Activated T-cell treated with anti-CD3 and anti-CD28 coated beads for 24 hours (primary cell): Measurements from ENCODE around the gene SLC24A5.

Experiments
- DNase-seq: peaks from one replicate; pipeline ENCODE4 v3.0.0-alpha.2; 2020; ENCODE audit warnings: low read depth

The SLC24A5 gene

GRCh38 chr15:48190932-48191573 lies 70.3 kb downstream of the SLC24A5 start:
- no peak for DNase-seq

GRCh38 chr15:48191574-48192225 lies 70.9 kb downstream of the SLC24A5 start, which contains the start of gene CTXN2:
CTXN2 (plus strand) TSS chr15:48191665; CDS start chr15:48201301, 9,636 bp downstream.
- no peak for DNase-seq
